NCI-H510A treated with DMSO at 0.1 percent for 48 hours (cell line): Measurements from ENCODE around the gene DEDD2.
"Not testable (repeated sequence)": the region's sequence is repeated elsewhere in the genome, so short reads cannot be mapped to it uniquely, and the experiment has no call there.

Experiments
- DNase-seq: peaks from one replicate; lab custom pipeline; 2025; lab: John Stamatoyannopoulos, UW

Gene DEDD2, protein sequence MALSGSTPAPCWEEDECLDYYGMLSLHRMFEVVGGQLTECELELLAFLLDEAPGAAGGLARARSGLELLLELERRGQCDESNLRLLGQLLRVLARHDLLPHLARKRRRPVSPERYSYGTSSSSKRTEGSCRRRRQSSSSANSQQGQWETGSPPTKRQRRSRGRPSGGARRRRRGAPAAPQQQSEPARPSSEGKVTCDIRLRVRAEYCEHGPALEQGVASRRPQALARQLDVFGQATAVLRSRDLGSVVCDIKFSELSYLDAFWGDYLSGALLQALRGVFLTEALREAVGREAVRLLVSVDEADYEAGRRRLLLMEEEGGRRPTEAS

GRCh38 chr19:42217520-42218437 is at the start of gene DEDD2:
TSS of gene DEDD2 (minus strand) at chr19:42217677. CDS start at chr19:42217007, 670 bp downstream.
- DNase-seq, result peak; percentile 95

- DNase-seq, result not testable (repeated sequence)
These were observed 49.6 kb upstream of the DEDD2 start for GRCh38 chr19:42266928-42267603.

GRCh38 chr19:42266105-42266504 is 48.6 kb upstream of the DEDD2 start:
- DNase-seq, result not testable (repeated sequence)

DNA sequence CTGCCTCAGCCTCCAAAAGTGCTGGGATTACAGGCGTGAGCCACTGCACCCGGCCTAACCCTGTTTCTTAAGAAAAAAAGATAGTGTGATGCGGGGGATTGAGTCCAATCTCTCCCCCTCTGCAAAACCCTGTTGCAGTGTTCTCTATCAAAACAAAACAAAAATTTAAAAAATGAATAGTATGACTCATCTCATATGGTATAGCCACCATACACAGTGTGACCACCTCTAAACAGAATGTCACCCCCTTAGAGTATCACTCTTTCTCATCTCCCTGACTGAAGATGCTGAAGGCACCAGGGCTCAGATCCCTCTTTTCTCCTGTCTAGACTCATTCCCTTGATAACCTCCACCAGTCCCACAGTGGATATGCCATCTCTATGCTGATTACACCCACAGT is 44.3 kb upstream of the DEDD2 start:
- no peak for DNase-seq

- not testable (repeated sequence) for DNase-seq
These were observed 40.4 kb upstream of the DEDD2 start for GRCh38 chr19:42257842-42258241.

DNA sequence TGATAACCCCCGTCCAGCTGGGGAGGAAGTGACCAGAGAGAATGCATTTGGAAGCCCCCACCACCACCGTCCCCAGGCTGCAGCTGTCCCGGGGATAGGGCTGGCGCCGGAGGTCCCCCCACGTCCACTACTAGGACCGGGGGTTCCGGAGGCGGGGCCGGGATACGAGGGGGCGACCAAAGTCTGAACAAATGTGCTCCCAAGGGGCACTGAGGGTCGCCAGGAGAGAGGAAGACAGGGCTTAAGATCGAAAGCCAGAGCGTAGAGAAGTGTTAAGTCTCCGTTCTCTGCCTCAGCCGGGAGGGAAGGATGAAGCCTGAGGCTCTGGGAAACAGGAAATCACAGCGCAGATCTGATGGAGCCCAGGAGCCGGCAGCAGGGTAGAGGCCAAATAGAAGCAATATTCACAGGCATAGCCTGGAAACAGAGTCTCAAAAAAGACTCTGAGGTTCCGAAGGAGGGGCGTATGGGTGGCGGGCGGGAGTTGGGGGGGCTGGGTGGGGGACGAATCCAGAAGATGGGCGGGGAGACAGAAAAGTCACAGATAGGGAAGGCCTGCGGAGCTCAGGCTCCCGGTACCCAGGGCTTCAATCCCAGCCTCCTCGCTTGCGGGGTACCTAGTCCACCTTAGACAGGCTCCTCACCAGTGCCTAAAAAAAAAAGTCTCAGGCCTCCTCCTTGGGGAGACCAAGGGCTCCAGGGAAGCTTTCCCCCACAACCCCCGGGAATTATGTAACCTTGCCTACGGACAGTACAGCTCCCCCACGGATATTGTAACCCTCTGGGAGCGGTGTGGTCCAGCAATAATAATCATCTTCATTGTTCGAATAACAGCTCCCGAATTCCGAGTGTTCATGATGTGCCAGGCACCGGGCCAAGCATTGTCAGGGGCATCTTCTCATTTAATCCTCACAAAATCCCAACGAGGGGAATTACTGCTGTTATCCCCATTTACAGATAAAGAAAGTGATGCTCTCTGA is 38.6 kb upstream of the DEDD2 start:
- peak; percentile 40 for DNase-seq

DNA sequence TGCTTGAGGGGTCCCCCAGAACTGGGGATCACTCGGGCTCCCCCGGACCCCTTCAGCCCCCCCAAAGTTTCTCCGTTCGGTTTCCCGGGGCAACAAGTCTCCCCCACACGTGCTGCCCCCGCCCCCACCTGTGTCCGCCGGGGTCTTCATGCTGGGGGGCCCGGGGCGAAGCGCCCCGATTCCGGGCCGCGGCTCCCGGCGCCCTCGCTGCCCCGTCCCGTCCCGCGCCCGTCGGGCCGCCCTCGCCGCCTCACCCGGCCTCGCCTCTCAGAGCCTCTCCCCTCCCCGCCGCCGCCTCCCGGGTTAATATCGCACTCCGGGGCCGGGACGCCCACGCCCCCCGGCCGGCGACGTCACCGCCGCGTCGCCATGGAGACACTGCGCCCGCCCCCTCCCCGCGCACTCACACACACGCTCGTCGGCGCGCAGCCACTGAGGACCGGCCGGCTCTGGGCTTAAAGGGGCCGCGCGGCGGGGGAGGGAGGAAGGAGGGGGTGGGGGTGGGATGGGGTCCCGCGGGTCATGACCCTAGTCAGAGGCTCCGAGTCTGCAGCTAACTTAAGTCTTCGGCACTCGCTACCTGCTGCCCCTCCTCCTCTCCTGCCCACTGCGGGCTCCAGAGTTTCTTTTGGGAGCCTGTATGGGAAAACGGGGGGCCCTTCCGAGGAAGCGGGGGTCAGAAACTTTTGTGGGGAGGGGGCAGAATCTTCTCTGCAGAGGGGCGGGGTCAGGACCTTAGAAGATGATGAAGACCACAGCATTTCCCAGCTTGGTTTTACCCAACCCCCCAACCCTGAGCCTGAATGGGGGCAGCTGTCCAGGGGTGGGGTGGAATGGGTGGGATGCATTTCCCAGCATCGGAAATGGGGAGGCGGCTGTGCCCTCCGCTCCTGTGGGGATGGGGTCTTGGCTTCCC is 37.6 kb upstream of the DEDD2 start, which contains the start of gene ERF:
Gene ERF, minus strand, starts transcription at position 279 of the 916 bp plus-strand sequence. Its CDS starts 129 bp downstream, at position 150.
- DNase-seq, result peak; percentile 69

- DNase-seq, result peak; percentile 43
These were observed 36.8 kb upstream of the DEDD2 start for GRCh38 chr19:42254089-42254849.

DNA sequence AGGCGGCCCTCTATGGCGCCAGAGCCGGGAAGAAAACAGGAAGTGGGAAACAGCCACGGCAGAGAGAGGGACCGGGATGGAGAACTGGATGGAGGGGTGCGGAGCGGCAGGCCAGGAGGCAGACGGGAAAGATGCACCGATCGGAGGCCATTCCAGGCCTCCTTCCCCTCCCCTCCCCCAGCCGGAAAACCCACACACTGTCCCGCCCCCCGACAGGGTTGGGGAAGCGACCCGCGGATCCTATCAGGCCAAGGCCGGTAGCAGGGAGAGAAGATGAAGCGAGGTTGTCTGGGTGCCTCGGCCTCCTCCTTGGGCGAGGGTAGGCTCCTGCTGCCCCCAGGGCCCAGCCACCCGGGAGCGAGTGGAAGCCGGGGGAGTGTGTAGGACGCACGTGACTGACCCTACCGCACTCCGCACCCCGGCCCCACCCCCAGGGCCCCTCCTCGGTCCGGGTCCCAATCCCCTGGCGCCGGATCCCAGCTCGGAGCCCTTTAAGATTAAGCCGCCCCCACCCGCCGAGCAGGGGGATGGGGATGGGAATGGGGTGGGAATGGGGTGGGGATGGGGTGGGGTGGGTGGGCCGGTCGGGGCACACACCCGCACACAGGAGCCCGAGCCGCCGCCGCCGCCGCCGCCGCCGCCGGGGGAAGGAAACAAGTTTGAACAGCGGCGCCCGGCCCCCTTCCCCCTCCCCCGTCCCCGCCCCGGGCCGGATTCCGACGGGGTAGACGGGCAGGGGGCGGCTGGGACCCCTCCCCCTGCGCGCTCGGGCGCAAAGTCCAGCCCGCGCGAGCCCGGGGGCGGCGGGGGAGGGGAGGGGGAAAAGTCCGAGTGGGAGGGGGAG is 36.0 kb upstream of the DEDD2 start:
- peak; percentile 43 for DNase-seq

DNA sequence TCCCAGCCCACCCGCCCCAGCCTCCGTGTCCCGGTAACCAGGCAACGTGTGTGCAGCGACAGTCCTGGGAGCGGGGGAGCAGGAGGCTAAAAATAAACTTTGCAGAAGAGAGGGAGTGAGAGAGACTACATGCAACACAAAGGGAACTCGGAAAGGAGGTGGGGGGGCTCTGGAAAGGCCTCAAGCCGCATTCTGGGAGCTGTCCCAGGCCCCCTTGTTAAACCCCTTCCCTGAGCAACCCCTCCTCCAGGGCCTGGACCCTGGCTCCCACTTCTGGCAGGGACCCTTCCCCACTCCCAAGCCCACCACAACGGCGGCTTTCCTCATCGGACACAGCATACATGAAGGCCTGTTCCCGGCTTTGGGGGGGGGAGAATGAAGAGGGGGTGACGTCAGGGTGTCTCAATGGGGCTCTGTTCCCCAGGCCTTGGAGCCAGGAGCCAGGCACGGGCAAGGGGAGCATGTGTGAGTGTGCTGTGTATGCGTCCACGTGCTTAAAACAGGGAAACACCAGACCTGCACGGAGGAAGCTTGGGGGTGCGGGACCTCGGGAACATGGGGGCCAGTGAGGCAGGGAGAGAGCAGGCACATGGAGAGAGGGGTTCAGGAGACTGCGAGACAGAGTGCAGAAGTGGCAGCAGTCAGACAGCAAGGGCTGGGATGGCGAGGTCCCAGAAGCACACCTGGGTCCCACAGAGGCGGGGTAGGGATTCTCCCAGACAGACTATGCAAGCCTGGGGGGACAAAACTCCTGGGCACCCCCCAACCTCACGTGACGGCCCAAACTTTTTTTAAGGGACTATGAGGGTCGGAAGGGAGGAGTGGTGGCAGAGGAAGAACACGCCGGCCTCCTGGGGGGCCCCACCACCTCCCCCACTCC is 35.1 kb upstream of the DEDD2 start:
- DNase-seq, result no peak

- no peak for DNase-seq
These were observed 34.3 kb upstream of the DEDD2 start for GRCh38 chr19:42251572-42252358.

GRCh38 chr19:42250666-42251531 is 33.4 kb upstream of the DEDD2 start:
- DNase-seq, result no peak

- no peak for DNase-seq
These were observed 32.7 kb upstream of the DEDD2 start for GRCh38 chr19:42250183-42250665.

DNA sequence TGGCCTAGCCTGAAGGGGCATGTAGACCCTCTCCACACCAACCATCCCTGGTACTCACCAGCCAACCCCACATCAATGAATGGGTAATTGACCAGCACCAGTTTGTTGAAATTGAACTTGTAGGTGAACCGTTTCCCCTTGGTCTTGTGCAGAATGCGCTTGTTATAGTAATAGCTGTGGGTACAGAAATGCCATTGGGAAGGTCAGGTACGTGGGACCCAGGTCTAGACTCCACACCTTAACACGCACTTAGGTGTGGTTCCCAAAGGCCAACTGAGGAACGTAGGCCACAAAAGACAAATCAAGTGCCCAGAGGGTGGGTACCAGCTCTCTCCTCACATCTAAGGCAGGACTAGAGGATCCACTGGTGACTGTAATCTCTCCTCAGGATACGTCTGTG is 32.3 kb upstream of the DEDD2 start:
- DNase-seq, result no peak

GRCh38 chr19:42249149-42249750 is 31.8 kb upstream of the DEDD2 start:
- DNase-seq, result no peak
